OCI-LY3 (cell line): ENCODE results near the gene NOC4L.

Experiments
- CTCF ChIP-seq: fragments of 200-600, 300-600 bp; sonication (generic); IDR thresholded peaks from 2 replicates; pipeline ENCODE4 v1.5.1; 2014; ENCODE audit warnings: antibody characterized with exemption, low read length, low read depth
- EZH2phosphoT487 ChIP-seq: fragments of 200-600 bp; shearing (Covaris generic); IDR thresholded peaks from 2 replicates; pipeline ENCODE4 v1.6.1; 2018; ENCODE audit warnings: antibody characterized with exemption, mixed run types, low read depth

- TF ChIP-seq EZH2phosphoT487 (no peak), CTCF (no peak)
Observed at GRCh38 chr12:132185705-132186104, 41.4 kb downstream of the NOC4L start.
